Trophoblast cell (in vitro differentiated cells and primary cell): Measurements from ENCODE around the gene RAB29.

Experiments used
- DNase-seq, 2 donors: peaks; one replicate each; pipeline ENCODE4 v3.0.0-alpha.2; 2016
- H2AFZ ChIP-seq: 2 replicates; pipeline ENCODE4 v1.6.1; 2013; ENCODE audit warnings: low read length, moderate library complexity, mild to moderate bottlenecking; ENCODE audit not compliant: insufficient read depth, poor library complexity
- H2AK5ac ChIP-seq: 2 replicates; pipeline ENCODE4 v1.6.1; 2013; ENCODE audit warnings: mild to moderate bottlenecking, low read length
- H2BK120ac ChIP-seq: 2 replicates; pipeline ENCODE4 v1.6.1; 2013; ENCODE audit warnings: low read length, mild to moderate bottlenecking, moderate library complexity; ENCODE audit not compliant: insufficient read depth, poor library complexity
- H2BK12ac ChIP-seq: 2 replicates; pipeline ENCODE4 v1.6.1; 2013; ENCODE audit warnings: mild to moderate bottlenecking, low read length, moderate library complexity
- H2BK5ac ChIP-seq: 2 replicates; pipeline ENCODE4 v1.6.1; 2013; ENCODE audit warnings: low read length, low read depth, moderate library complexity, mild to moderate bottlenecking; ENCODE audit not compliant: poor library complexity
- H3K14ac ChIP-seq: 2 replicates; pipeline ENCODE4 v1.6.1; 2013; ENCODE audit warnings: mild to moderate bottlenecking, low read length
- H3K18ac ChIP-seq: 2 replicates; pipeline ENCODE4 v1.6.1; 2013; ENCODE audit warnings: mild to moderate bottlenecking, low read length
- H3K23ac ChIP-seq: 2 replicates; pipeline ENCODE4 v1.6.1; 2013; ENCODE audit warnings: low read length
- H3K27ac ChIP-seq: 2 replicates; pipeline ENCODE4 v1.5.1; 2013; ENCODE audit warnings: low read depth, mild to moderate bottlenecking, inconsistent platforms, low read length, moderate library complexity
- H3K27me3 ChIP-seq: 2 replicates; pipeline ENCODE4 v1.6.1; 2013; ENCODE audit warnings: inconsistent platforms, mild to moderate bottlenecking, low read length, moderate library complexity; ENCODE audit not compliant: insufficient read depth
- H3K36me3 ChIP-seq, 2 experiments: 1 replicate in 1 of 2; 2 replicates in 1 of 2; pipeline ENCODE4 v1.6.1; 2013; ENCODE audit warnings: low read length in 2 of 2, mild to moderate bottlenecking in 2 of 2, moderate library complexity in 1 of 2; ENCODE audit not compliant: insufficient read depth in 2 of 2, control insufficient read depth in 1 of 2
- H3K4ac ChIP-seq: 2 replicates; pipeline ENCODE4 v1.6.1; 2013; ENCODE audit warnings: low read depth, mild to moderate bottlenecking, low read length, moderate library complexity
- H3K4me1 ChIP-seq, 2 experiments: 1 replicate in 1 of 2; 2 replicates in 1 of 2; pipeline ENCODE4 v1.6.1; 2013; ENCODE audit warnings: low read length in 2 of 2, mild to moderate bottlenecking in 2 of 2, moderate library complexity in 1 of 2; ENCODE audit not compliant: insufficient read depth in 2 of 2, control insufficient read depth in 1 of 2
- H3K4me2 ChIP-seq: 2 replicates; pipeline ENCODE4 v1.6.1; 2013; ENCODE audit warnings: inconsistent platforms, mild to moderate bottlenecking, low read length, moderate library complexity
- H3K4me3 ChIP-seq: 2 replicates; pipeline ENCODE4 v1.5.1; 2013; ENCODE audit warnings: mild to moderate bottlenecking, low read depth, low read length, inconsistent platforms
- H3K79me1 ChIP-seq: one replicate; pipeline ENCODE4 v1.6.1; 2013; ENCODE audit warnings: low read length
- H3K79me2 ChIP-seq: 2 replicates; pipeline ENCODE4 v1.6.1; 2013; ENCODE audit warnings: low read length, mild to moderate bottlenecking; ENCODE audit not compliant: control insufficient read depth, insufficient read depth, poor library complexity
- H3K9ac ChIP-seq: 2 replicates; pipeline ENCODE4 v1.6.1; 2013; ENCODE audit warnings: mild to moderate bottlenecking, low read length
- H3K9me3 ChIP-seq: 2 replicates; pipeline ENCODE4 v1.6.1; 2013; ENCODE audit warnings: low read depth, mild to moderate bottlenecking, control low read depth, inconsistent platforms, low read length; ENCODE audit not compliant: insufficient read depth
- H4K12ac ChIP-seq: 2 replicates; pipeline ENCODE4 v1.6.1; 2013; ENCODE audit warnings: low read depth, mild to moderate bottlenecking, low read length, moderate library complexity
- H4K8ac ChIP-seq: 2 replicates; pipeline ENCODE4 v1.6.1; 2013; ENCODE audit warnings: low read depth, mild to moderate bottlenecking, low read length, moderate library complexity
- H4K91ac ChIP-seq: one replicate; pipeline ENCODE4 v1.6.1; 2013; ENCODE audit warnings: low read depth, mild to moderate bottlenecking, low read length, moderate library complexity
- WGBS: extraction: QIAGEN DNeasy Blood & Tissue Kit; methylation state at CpG from one replicate; pipeline ENCODE4 v1.1.7; 2013; ENCODE audit warnings: missing lambda C conversion rate; ENCODE audit not compliant: insufficient read length, insufficient coverage; ENCODE audit errors: extremely low coverage; 5-methylcytosine and 5-hydroxymethylcytosine counted together

The RAB29 gene

GRCh38 chr1:205766038-205766437 is 9.2 kb downstream of the RAB29 start:
- Histone ChIP-seq H3K27ac (no peak overlapping the region), H3K4me1 (peaks cover 0 to 5% of the 10 kb centered on the region in 2 experiments), H3K4ac (no peak overlapping the region), H3K27me3 (no peaks in the 10 kb centered on the region), H4K91ac (no peak overlapping the region), H4K12ac (no peak overlapping the region), H4K8ac (no peak overlapping the region), H3K14ac (no peak overlapping the region), H3K18ac (no peak overlapping the region), H3K4me3 (no peak overlapping the region), H2AFZ (no peak overlapping the region), H3K4me2 (no peak overlapping the region), H2BK12ac (no peak overlapping the region), H3K79me1 (no peaks in the 10 kb centered on the region), H3K9ac (no peak overlapping the region), H2BK5ac (no peak overlapping the region), H3K23ac (no peak overlapping the region), H3K79me2 (no peaks in the 10 kb centered on the region), H2BK120ac (no peak overlapping the region), H3K36me3 (no peaks in the 10 kb centered on the region), H3K9me3 (no peaks in the 10 kb centered on the region), H2AK5ac (no peak overlapping the region)
- DNase-seq, result no peak
- WGBS, result no CpG with 5 or more reads among the region's 5 CpGs

DNA sequence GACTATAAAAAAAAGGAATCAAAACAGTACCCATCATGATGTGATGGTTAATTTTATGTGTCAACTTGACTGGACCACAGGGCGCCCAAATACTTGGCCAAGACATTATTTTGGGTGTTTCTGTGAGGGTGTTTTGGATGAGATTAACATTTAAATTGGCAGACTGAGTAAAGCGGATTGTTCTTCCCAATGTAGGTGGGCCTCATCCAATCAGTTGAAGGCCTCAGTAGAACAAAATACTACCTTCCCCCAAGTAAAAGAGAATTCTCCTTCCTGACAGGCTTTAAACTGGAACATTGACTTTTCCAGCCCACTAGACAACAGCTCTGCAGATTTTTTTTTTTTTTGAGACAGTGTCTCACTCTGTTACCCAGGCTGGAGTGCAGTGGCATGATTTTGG is 10.7 kb downstream of the RAB29 start:
- no CpG with 5 or more reads among the region's 2 CpGs for WGBS
- Histone ChIP-seq H2AFZ (no peak overlapping the region), H2BK12ac (no peak overlapping the region), H2BK5ac (no peak overlapping the region), H3K23ac (no peak overlapping the region), H3K9ac (no peak overlapping the region), H3K4me2 (no peak overlapping the region), H4K12ac (no peak overlapping the region), H3K4me3 (no peak overlapping the region), H3K4me1 (peaks cover 0 to 2% of the 10 kb centered on the region in 2 experiments), H2BK120ac (no peak overlapping the region), H3K79me1 (no peaks in the 10 kb centered on the region), H3K14ac (no peak overlapping the region), H3K27me3 (no peaks in the 10 kb centered on the region), H3K79me2 (no peaks in the 10 kb centered on the region), H3K18ac (no peak overlapping the region), H4K8ac (no peak overlapping the region), H3K9me3 (no peaks in the 10 kb centered on the region), H3K27ac (no peak overlapping the region), H3K4ac (no peak overlapping the region), H4K91ac (no peak overlapping the region), H2AK5ac (no peak overlapping the region), H3K36me3 (no peaks in the 10 kb centered on the region)
- DNase-seq, result no peak

- H3K27me3 ChIP-seq, result no peaks in the 10 kb centered on the region
- H3K36me3 ChIP-seq, result no peaks in the 10 kb centered on the region
- no peak overlapping the region for H2BK5ac ChIP-seq
- H3K4ac ChIP-seq, result no peak overlapping the region
- no peak overlapping the region for H3K9ac ChIP-seq
- H3K4me3 ChIP-seq, result no peak overlapping the region
- H4K8ac ChIP-seq, result no peak overlapping the region
- H3K79me2 ChIP-seq, result no peaks in the 10 kb centered on the region
- H4K91ac ChIP-seq, result no peak overlapping the region
- no peak overlapping the region for H3K27ac ChIP-seq
- H4K12ac ChIP-seq, result no peak overlapping the region
- no peak overlapping the region for H3K14ac ChIP-seq
- no peak for DNase-seq
- no peak overlapping the region for H3K4me2 ChIP-seq
- no peak overlapping the region for H3K23ac ChIP-seq
- no peaks in the 10 kb centered on the region for H3K79me1 ChIP-seq
- H3K18ac ChIP-seq, result no peak overlapping the region
- no peaks in the 10 kb centered on the region for H3K9me3 ChIP-seq
- no peak overlapping the region for H2AK5ac ChIP-seq
- no peaks in the 10 kb centered on the region for H3K4me1 ChIP-seq
- no peak overlapping the region for H2AFZ ChIP-seq
- H2BK12ac ChIP-seq, result no peak overlapping the region
- no peak overlapping the region for H2BK120ac ChIP-seq
Measured at GRCh38 chr1:205763980-205764379, 11.3 kb downstream of the RAB29 start.

GRCh38 chr1:205760606-205761005 is 14.7 kb downstream of the RAB29 start:
- no peak for DNase-seq
- H3K4me1 ChIP-seq, result no peaks in the 10 kb centered on the region
- H3K9me3 ChIP-seq, result no peaks in the 10 kb centered on the region
- no peak overlapping the region for H3K14ac ChIP-seq
- no peak overlapping the region for H4K8ac ChIP-seq
- H3K4me2 ChIP-seq, result no peak overlapping the region
- H2BK12ac ChIP-seq, result no peak overlapping the region
- no peak overlapping the region for H4K12ac ChIP-seq
- no peak overlapping the region for H3K4me3 ChIP-seq
- no peak overlapping the region for H3K18ac ChIP-seq
- H3K27me3 ChIP-seq, result no peaks in the 10 kb centered on the region
- H3K36me3 ChIP-seq, result no peaks in the 10 kb centered on the region
- H3K23ac ChIP-seq, result no peak overlapping the region
- no CpG with 5 or more reads among the region's 3 CpGs for WGBS
- no peak overlapping the region for H2AFZ ChIP-seq
- H3K79me1 ChIP-seq, result no peaks in the 10 kb centered on the region
- H3K79me2 ChIP-seq, result no peaks in the 10 kb centered on the region
- no peak overlapping the region for H3K27ac ChIP-seq
- no peak overlapping the region for H2BK120ac ChIP-seq
- H3K9ac ChIP-seq, result no peak overlapping the region
- H2AK5ac ChIP-seq, result no peak overlapping the region
- H4K91ac ChIP-seq, result no peak overlapping the region
- no peak overlapping the region for H3K4ac ChIP-seq
- H2BK5ac ChIP-seq, result no peak overlapping the region
